ENCODE data around the gene CYP51A1.
"Not testable (repeated sequence)": the region's sequence is repeated elsewhere in the genome, so short reads cannot be mapped to it uniquely, and the experiment has no call there.

The CYP51A1 gene

DNA sequence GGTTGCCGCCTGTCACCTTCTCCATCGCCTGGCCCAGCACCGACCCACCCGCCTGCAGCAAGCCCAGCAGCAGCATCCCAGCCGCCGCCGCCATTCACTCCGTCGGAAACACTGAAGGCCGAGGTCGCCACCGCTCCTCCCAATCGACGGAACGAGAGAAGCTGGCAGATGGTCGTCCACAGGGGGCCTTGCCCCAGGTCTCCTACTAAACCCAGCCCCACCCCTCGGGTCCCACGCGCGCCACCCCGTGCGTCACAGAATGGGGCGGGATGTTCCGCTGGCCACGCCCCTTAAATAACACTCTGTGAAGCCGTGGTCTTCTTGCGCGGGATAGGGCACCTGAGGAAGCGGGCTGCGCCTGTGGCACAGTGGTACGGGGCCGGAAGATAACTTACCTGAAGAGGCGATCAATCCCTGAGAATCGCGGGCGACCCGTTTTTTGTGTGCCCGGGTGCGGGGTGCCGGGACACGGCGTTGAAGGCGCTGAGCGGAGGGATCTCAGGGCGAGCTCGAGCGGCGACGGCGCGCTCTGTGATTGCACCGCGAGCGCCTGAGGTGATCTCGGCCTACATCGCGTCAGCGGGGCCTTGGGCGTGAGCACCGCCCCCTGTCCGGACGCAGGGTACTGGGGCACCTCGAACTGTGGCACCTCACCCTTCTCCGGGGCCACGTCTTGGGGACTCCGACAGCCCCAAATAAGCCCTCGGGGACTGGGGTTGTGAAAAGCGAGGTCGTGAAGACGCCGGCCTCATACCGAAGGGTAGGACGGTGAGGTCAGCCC is at the start of gene CYP51A1:
Gene CYP51A1 (minus strand): TSS at position 207 of the 781 bp plus-strand sequence. CDS start 113 bp downstream, at position 94.
- peak; percentile 97 for DNase-seq

DNA sequence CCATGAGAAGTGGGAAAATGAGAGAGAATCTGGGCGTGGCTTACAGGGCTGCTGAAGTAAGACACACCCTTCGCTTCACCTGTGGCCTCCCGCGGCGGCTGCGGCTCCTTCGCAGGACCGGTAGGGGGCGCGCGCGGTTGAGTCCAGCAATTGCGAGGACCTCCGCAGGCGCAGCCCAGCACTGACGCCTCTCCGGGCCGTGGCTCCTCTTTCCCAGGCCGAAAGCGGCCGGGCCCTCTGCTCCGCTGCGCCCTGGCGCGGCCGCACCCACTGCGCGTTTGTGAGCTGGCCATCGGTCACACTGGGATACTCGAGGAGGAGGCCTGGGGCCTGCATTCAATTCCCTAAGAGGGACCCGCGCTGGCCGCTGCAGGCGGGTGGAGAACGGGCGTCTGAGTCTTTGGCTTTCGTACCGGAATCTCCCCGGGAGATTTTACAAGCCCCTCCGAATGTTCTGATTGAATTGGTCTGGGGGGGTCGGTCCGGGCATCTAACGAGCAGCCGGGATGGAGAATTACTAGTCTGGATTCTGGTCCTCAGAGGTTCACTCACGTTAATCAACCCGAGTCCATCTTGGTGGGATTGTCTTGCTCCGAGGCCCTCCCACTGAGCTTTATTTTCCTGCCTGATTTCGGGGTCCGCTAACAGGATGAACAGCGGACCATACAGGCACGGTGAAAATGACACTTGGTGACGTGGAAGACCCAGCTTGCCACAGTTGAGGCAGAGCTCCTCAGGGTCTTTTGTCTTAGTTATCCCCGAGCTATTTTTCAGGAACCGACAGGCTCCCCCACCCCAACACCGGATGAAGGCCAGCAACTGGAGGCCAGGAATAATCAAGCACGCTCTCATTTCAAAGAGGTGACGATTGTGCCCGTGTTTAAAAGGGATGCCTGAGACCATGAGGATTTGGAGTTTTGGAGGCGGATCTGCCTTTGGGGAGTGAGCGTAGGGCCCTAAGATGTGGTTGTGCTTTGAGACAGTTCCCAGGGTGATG is 44.9 kb upstream of the CYP51A1 start, which contains the start of gene LRRD1:
Gene LRRD1 (minus strand): TSS at position 215 of the 997 bp plus-strand sequence. CDS start 13,940 bp downstream, outside the sequence.
- peak; percentile 98 for DNase-seq

GRCh38 chr7:92177362-92177761 is 43.1 kb upstream of the CYP51A1 start:
- no peak for DNase-seq

DNA sequence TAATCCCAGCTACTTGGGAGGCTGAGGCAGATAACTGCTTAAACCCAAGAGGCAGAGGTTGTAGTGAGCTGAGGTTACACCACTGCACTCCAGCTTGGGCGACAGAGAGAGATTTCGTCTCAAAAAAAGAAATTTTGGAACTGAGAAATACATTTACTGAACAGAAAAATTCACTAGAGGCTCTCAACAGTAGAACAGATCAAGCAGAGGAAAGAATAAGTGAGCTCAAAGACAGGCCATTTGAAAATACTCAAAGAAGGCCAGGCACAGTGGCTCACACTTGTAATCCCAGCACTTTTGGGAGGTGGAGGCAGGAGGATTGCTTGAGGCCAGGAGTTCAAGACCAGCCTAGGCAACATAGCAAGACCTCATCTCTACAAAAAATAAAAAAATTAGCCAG is 35.3 kb upstream of the CYP51A1 start:
- not testable (repeated sequence) for DNase-seq

- DNase-seq = no peak
These were observed 27.0 kb upstream of the CYP51A1 start for GRCh38 chr7:92161271-92161670.

GRCh38 chr7:92158660-92159575 is 24.6 kb upstream of the CYP51A1 start:
- DNase-seq = no peak

- no peak for DNase-seq
These were observed 22.7 kb upstream of the CYP51A1 start for GRCh38 chr7:92156990-92157389.

GRCh38 chr7:92155108-92155739 is 20.9 kb upstream of the CYP51A1 start:
- no peak for DNase-seq

DNA sequence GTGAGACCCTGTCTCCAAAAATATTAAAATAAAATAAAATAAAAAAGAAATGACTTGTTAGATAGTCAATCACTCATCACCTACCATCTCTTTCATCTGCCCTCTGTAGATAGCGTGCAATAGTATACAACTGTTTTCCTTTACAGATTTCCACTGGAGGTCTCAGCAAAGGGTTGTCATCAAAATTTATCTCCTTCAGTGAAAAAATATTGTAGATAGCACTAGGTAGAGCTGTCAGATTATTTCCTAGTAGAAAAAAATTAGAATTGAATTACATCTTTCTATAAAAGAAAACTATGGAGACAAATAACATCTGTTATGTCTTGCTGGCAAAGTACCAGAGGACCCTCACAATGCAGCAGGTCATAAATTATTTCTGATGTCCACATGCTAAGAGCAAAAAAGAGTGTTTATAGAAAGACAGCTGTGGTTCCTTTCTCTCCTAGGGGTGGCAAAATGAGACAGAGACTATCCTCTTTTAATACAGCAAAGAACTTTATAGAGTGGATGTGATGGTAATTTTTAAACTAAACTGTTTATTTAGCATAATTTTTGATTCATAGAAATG is 16.3 kb upstream of the CYP51A1 start:
- DNase-seq = no peak

DNA sequence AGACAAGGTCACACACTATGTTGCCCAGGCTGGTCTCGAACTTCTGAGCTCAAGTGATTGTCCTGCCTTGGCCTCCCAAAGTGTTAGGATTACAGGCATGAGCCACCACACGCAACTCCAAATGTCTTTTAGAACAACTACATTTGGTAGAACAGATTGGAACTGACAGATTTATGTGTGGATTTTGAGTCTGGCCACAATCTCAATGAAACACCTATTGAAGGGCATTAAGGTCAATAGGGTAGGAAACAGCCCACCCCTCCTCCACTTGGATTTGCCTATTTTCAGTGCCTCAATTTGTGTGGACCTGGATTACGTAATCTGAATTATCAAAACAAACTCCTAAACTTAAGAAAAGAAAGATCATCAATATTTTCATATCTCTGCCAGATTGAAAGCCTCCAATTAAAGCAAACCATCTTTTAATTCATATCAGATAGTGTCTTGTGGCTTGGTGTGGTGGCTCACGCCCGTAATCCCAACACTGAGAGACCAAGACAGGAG is 15.5 kb upstream of the CYP51A1 start:
- DNase-seq = no peak

DNA sequence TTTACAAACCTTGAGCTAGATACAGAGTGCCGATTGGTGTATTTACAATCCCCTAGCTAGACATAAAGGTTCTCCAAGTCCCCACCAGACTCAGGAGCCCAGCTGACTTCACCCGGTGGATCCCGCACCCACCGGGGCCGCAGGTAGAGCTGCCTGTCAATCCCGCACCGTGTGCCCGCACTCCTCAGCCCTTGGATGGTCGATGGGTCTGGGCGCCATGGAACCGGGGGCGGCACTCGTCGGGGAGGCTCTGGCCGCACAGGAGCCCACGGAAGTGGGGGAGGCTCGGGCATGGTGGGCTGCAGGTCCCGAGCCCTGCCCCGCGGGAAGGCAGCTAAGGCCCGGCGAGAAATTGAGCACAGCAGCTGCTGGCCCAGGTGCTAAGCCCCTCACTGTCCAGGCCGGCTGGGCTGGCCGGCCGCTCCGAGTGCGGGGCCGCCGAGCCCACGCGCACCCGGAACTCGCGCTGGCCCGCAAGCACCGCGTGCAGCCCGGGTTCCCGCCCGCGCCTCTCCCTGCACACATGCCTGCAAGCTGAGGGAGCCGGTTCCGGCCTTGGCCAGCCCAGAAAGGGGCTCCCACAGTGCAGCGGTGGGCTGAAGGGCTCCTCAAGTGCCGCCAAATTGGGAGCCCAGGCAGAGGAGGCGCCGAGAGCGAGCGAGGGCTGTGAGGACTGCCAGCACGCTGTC is 9.1 kb upstream of the CYP51A1 start:
- not testable (repeated sequence) for DNase-seq

GRCh38 chr7:92142791-92143190 is 8.5 kb upstream of the CYP51A1 start:
- DNase-seq = not testable (repeated sequence)

- DNase-seq = no peak
These were observed 6.9 kb upstream of the CYP51A1 start for GRCh38 chr7:92141161-92141560.

DNA sequence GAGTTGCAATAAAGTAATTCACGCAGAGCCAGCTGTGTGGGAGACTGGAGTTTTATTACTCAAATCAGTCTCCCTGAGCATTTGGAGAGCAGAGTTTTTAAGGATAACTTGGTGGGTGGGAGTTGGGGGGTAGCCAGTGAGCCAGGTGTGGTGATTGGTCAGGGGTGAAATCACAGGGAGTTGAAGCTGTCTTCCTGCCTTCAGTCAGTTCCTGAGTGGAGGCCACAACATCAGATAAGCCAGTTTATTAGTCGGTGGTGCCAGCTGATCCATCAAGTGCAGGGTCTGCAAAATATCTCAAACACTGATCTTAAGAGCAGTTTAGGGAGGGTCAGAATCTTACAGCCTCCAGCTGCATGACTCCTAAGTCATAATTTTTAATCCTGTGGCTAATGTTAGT is 3.3 kb upstream of the CYP51A1 start:
- DNase-seq = no peak

- DNase-seq = peak; percentile 58
These were observed 994 bp upstream of the CYP51A1 start for GRCh38 chr7:92135052-92135889.

DNA sequence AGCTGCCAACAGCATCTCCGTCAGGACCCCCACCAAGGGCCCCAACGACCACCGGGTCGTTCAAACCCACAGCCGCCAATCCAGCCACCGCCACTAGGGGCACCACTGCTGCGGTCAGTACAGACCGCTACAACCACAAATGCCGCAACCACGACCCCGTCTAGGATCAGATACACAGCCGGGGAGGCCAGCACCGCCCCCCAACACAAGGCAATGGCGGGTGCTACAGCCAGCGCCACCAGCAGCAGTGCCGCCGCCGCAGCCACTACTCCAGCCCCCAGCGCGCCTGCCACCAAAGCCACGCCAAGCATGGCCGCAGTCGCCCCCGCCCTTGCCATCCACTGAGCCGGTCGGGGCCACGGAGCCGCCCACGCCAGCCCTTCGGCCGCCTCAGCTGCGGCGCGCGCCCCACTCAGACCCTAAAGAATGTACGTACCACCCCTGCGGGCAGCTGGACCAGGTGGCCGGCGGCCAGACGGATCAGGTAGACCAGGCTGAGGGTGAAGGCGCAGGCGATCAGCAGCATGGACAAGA is 473 bp downstream of the CYP51A1 start:
- peak; percentile 84 for DNase-seq

GRCh38 chr7:92133133-92133736 is 1.0 kb downstream of the CYP51A1 start:
- no peak for DNase-seq

DNA sequence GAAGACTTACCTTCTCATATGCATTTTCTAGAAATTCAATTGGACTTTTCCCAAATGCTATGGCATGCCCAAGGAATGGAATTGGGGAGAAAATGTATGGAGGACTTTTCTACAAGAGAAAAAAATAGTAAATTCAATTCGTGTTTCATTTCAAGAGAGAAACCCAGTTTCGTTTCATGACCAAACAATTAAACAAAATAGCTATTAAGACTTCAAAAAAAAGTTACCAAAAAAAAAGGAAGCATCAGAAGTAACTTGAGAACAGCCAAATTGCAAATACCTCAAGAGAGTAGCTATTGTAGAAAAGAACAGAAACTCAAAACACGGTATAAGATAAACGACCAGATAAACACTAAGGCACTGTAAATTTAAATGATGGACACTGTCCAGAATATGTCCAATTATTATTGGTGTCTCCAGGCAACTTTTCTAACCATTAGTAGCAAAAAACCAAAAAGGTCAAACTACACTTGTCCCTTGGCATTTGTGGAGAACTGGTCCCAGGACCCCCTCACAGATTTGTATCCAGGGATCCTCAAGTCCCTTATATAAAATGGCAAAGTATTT is 2.4 kb downstream of the CYP51A1 start:
- DNase-seq = no peak

GRCh38 chr7:92131093-92131492 is 3.2 kb downstream of the CYP51A1 start:
- DNase-seq = no peak
